Measurements from ENCODE around the gene FAM25C.
"Not testable (repeated sequence)": the region's sequence is repeated elsewhere in the genome, so short reads cannot be mapped to it uniquely, and the experiment has no call there.

The FAM25C gene

GRCh38 chr10:47988718-47989541, 10.7 kb downstream of the FAM25C start:
- H3K4me2 ChIP-seq (ENCODE audit: insufficient read depth, low read length); H3K4me1 ChIP-seq (ENCODE audit: insufficient read depth, low read length); H2AFZ ChIP-seq (ENCODE audit: low read depth, low read length); H3K4me3 ChIP-seq (ENCODE audit: low read depth in 1 of 2, low read length in 2 of 2); H4K20me1 ChIP-seq (ENCODE audit: insufficient read depth, low read length); DNase-seq; ATAC-seq (ENCODE audit: insufficient read depth, low read depth); H3K79me2 ChIP-seq (ENCODE audit: insufficient read depth, low read length); H3K27me3 ChIP-seq (ENCODE audit: insufficient read depth, low read length, poor library complexity); H3K9ac ChIP-seq (ENCODE audit: low read depth, low read length); H3K36me3 ChIP-seq (ENCODE audit: insufficient read depth, low read length); H3K27ac ChIP-seq (ENCODE audit: low read length); H3K9me3 ChIP-seq (ENCODE audit: insufficient read depth, low read length, severe bottlenecking): not testable (repeated sequence)

GRCh38 chr10:47987952-47988351, 11.6 kb downstream of the FAM25C start:
- not testable (repeated sequence) for H3K4me3 ChIP-seq (ENCODE audit: low read depth in 1 of 2, low read length in 2 of 2); H3K9me3 ChIP-seq (ENCODE audit: insufficient read depth, low read length, severe bottlenecking); H3K79me2 ChIP-seq (ENCODE audit: insufficient read depth, low read length); H3K9ac ChIP-seq (ENCODE audit: low read depth, low read length); H2AFZ ChIP-seq (ENCODE audit: low read depth, low read length); H4K20me1 ChIP-seq (ENCODE audit: insufficient read depth, low read length); H3K4me2 ChIP-seq (ENCODE audit: insufficient read depth, low read length); H3K4me1 ChIP-seq (ENCODE audit: insufficient read depth, low read length); H3K36me3 ChIP-seq (ENCODE audit: insufficient read depth, low read length); ATAC-seq (ENCODE audit: insufficient read depth, low read depth); DNase-seq; H3K27ac ChIP-seq (ENCODE audit: low read length); H3K27me3 ChIP-seq (ENCODE audit: insufficient read depth, low read length, poor library complexity)

GRCh38 chr10:47986413-47987230, 13.0 kb downstream of the FAM25C start:
- H3K27ac ChIP-seq (ENCODE audit: low read length); H2AFZ ChIP-seq (ENCODE audit: low read depth, low read length); H3K9ac ChIP-seq (ENCODE audit: low read depth, low read length); H3K36me3 ChIP-seq (ENCODE audit: insufficient read depth, low read length); H3K4me1 ChIP-seq (ENCODE audit: insufficient read depth, low read length); H3K27me3 ChIP-seq (ENCODE audit: insufficient read depth, low read length, poor library complexity); H3K9me3 ChIP-seq (ENCODE audit: insufficient read depth, low read length, severe bottlenecking); H3K79me2 ChIP-seq (ENCODE audit: insufficient read depth, low read length); H4K20me1 ChIP-seq (ENCODE audit: insufficient read depth, low read length); H3K4me3 ChIP-seq (ENCODE audit: low read depth in 1 of 2, low read length in 2 of 2): not testable (repeated sequence)
- H3K4me2 ChIP-seq (ENCODE audit: insufficient read depth, low read length): peak overlapping the region; percentile 48; the same call in 1 of the 2 replicates
- ATAC-seq (ENCODE audit: insufficient read depth, low read depth) (peak; percentile 89), DNase-seq (peak; percentile 10)

- H4K20me1 ChIP-seq (ENCODE audit: insufficient read depth, low read length); DNase-seq; H3K27ac ChIP-seq (ENCODE audit: low read length); H3K4me1 ChIP-seq (ENCODE audit: insufficient read depth, low read length); H3K9ac ChIP-seq (ENCODE audit: low read depth, low read length); H3K9me3 ChIP-seq (ENCODE audit: insufficient read depth, low read length, severe bottlenecking); H2AFZ ChIP-seq (ENCODE audit: low read depth, low read length); H3K27me3 ChIP-seq (ENCODE audit: insufficient read depth, low read length, poor library complexity); ATAC-seq (ENCODE audit: insufficient read depth, low read depth); H3K4me3 ChIP-seq (ENCODE audit: low read depth in 1 of 2, low read length in 2 of 2); H3K4me2 ChIP-seq (ENCODE audit: insufficient read depth, low read length); H3K79me2 ChIP-seq (ENCODE audit: insufficient read depth, low read length); H3K36me3 ChIP-seq (ENCODE audit: insufficient read depth, low read length): not testable (repeated sequence)
These were observed 24.2 kb downstream of the FAM25C start for GRCh38 chr10:47975409-47975808.

- not testable (repeated sequence) for H3K4me2 ChIP-seq (ENCODE audit: insufficient read depth, low read length); H3K27me3 ChIP-seq (ENCODE audit: insufficient read depth, low read length, poor library complexity); H4K20me1 ChIP-seq (ENCODE audit: insufficient read depth, low read length); H3K9ac ChIP-seq (ENCODE audit: low read depth, low read length); DNase-seq; H2AFZ ChIP-seq (ENCODE audit: low read depth, low read length); H3K4me1 ChIP-seq (ENCODE audit: insufficient read depth, low read length); H3K27ac ChIP-seq (ENCODE audit: low read length); ATAC-seq (ENCODE audit: insufficient read depth, low read depth); H3K36me3 ChIP-seq (ENCODE audit: insufficient read depth, low read length); H3K79me2 ChIP-seq (ENCODE audit: insufficient read depth, low read length); H3K4me3 ChIP-seq (ENCODE audit: low read depth in 1 of 2, low read length in 2 of 2); H3K9me3 ChIP-seq (ENCODE audit: insufficient read depth, low read length, severe bottlenecking)
These were observed 26.5 kb downstream of the FAM25C start for GRCh38 chr10:47973131-47973530.

GRCh38 chr10:47972077-47972476, 27.5 kb downstream of the FAM25C start:
- not testable (repeated sequence) for H4K20me1 ChIP-seq (ENCODE audit: insufficient read depth, low read length); H3K4me3 ChIP-seq (ENCODE audit: low read depth in 1 of 2, low read length in 2 of 2); H3K9me3 ChIP-seq (ENCODE audit: insufficient read depth, low read length, severe bottlenecking); H3K4me2 ChIP-seq (ENCODE audit: insufficient read depth, low read length); H3K9ac ChIP-seq (ENCODE audit: low read depth, low read length); DNase-seq; H3K79me2 ChIP-seq (ENCODE audit: insufficient read depth, low read length); H2AFZ ChIP-seq (ENCODE audit: low read depth, low read length); H3K27me3 ChIP-seq (ENCODE audit: insufficient read depth, low read length, poor library complexity); ATAC-seq (ENCODE audit: insufficient read depth, low read depth); H3K27ac ChIP-seq (ENCODE audit: low read length); H3K36me3 ChIP-seq (ENCODE audit: insufficient read depth, low read length); H3K4me1 ChIP-seq (ENCODE audit: insufficient read depth, low read length)

- not testable (repeated sequence) for H3K4me3 ChIP-seq (ENCODE audit: low read depth in 1 of 2, low read length in 2 of 2); H3K36me3 ChIP-seq (ENCODE audit: insufficient read depth, low read length); H3K9ac ChIP-seq (ENCODE audit: low read depth, low read length); H3K27me3 ChIP-seq (ENCODE audit: insufficient read depth, low read length, poor library complexity); H3K4me1 ChIP-seq (ENCODE audit: insufficient read depth, low read length); H4K20me1 ChIP-seq (ENCODE audit: insufficient read depth, low read length); DNase-seq; ATAC-seq (ENCODE audit: insufficient read depth, low read depth); H2AFZ ChIP-seq (ENCODE audit: low read depth, low read length); H3K27ac ChIP-seq (ENCODE audit: low read length); H3K9me3 ChIP-seq (ENCODE audit: insufficient read depth, low read length, severe bottlenecking); H3K4me2 ChIP-seq (ENCODE audit: insufficient read depth, low read length); H3K79me2 ChIP-seq (ENCODE audit: insufficient read depth, low read length)
These were observed 28.0 kb downstream of the FAM25C start for GRCh38 chr10:47971598-47971997.

GRCh38 chr10:47970047-47970446, 29.5 kb downstream of the FAM25C start:
- 0 out of 3 replicates have a peak, but pooled peaks have one; percentile 31 for ATAC-seq (ENCODE audit: insufficient read depth, low read depth)
- not testable (repeated sequence) for H3K79me2 ChIP-seq (ENCODE audit: insufficient read depth, low read length); H3K9me3 ChIP-seq (ENCODE audit: insufficient read depth, low read length, severe bottlenecking); H3K27ac ChIP-seq (ENCODE audit: low read length); H3K4me2 ChIP-seq (ENCODE audit: insufficient read depth, low read length); H3K9ac ChIP-seq (ENCODE audit: low read depth, low read length); DNase-seq; H4K20me1 ChIP-seq (ENCODE audit: insufficient read depth, low read length); H2AFZ ChIP-seq (ENCODE audit: low read depth, low read length); H3K4me3 ChIP-seq (ENCODE audit: low read depth in 1 of 2, low read length in 2 of 2); H3K36me3 ChIP-seq (ENCODE audit: insufficient read depth, low read length); H3K4me1 ChIP-seq (ENCODE audit: insufficient read depth, low read length); H3K27me3 ChIP-seq (ENCODE audit: insufficient read depth, low read length, poor library complexity)
